GM12891 (cell line): ENCODE data around the gene LEMD1.

Experiments
- POLR2A ChIP-seq: IDR thresholded peaks from 2 replicates; pipeline ENCODE4 v1.6.1; 2011; ENCODE audit warnings: low read depth, low read length, control low read depth
- POU2F2 ChIP-seq: IDR thresholded peaks from 2 replicates; pipeline ENCODE4 v1.6.1; 2011; ENCODE audit warnings: low read depth, mild to moderate bottlenecking, control low read depth, low read length, moderate library complexity
- SPI1 ChIP-seq: IDR thresholded peaks from 2 replicates; pipeline ENCODE4 v1.6.1; 2011; ENCODE audit warnings: low read depth, low read length, control low read depth
- TAF1 ChIP-seq: IDR thresholded peaks from 2 replicates; pipeline ENCODE4 v1.6.1; 2011; ENCODE audit warnings: low read depth, low read length, control low read depth

DNA sequence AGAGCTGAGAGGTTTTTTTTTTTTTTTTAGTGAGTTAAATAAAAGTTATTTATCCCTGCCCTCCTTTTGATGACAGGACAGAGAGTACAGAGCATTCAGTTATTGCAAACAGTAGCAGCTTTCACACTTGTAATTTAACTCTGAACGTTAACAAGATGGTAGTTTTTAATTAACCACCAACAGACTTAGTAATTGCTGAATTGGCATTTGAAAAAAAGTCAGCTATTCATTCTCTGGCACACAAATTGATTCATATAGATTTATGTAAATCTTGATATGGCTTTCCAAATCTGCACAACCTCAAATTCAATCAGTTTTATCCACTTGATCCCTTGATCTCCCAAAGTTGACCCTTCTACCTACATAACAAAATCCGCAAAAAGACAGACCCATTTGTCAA is 918 bp downstream of the LEMD1 start:
- no peak for TF ChIP-seq POU2F2
- no peak for TF ChIP-seq TAF1
- no peak for TF ChIP-seq POLR2A
- TF ChIP-seq SPI1 = no peak
